Right renal pelvis (tissue), 4 donors: ENCODE data around the gene GALNT17. TPM values are rescaled to one million over a fixed set of nuclear protein-coding genes. Genes with fewer than 3 reads are reported as not detected.
A peak's percentile ranks its signal among the peaks of the same experiment; 100 is the strongest.

Source experiments
- DNase-seq, 4 donors: peaks; one replicate each; pipeline ENCODE4 v3.0.0-alpha.2; 2013; ENCODE audit warnings: low read depth in 4 of 4, low spot score in 3 of 4, missing footprints in 1 of 4
- polyA plus RNA-seq, 4 donors: library from polyadenylated mRNA; unstranded; fragments of 120-200 nt; gene quantifications; one replicate each; pipeline ENCODE4 v1.2.1, GENCODE V29; 2013; ENCODE audit not compliant: insufficient read length in 4 of 4

GALNT17 gene
- polyA plus RNA-seq, 4 donors: 3.6 to 6.0 (median 4.4) TPM

GRCh38 chr7:71485586-71485985 lies 353.6 kb downstream of the GALNT17 start:
- no peak for DNase-seq

GRCh38 chr7:71486414-71486813 lies 354.5 kb downstream of the GALNT17 start:
- no peak for DNase-seq

GRCh38 chr7:71486856-71487628 lies 355.1 kb downstream of the GALNT17 start:
- DNase-seq: no peak

GRCh38 chr7:71488308-71488707 lies 356.4 kb downstream of the GALNT17 start:
- DNase-seq: no peak

GRCh38 chr7:71491336-71491735 lies 359.4 kb downstream of the GALNT17 start:
- peak in 3 of 4 donors; percentile 25 to 32 (median 26) for DNase-seq

- DNase-seq: no peak
Measured at GRCh38 chr7:71495828-71496227, 363.9 kb downstream of the GALNT17 start.

- no peak for DNase-seq
Measured at GRCh38 chr7:71497256-71497946, 365.5 kb downstream of the GALNT17 start.

GRCh38 chr7:71498381-71498780 lies 366.4 kb downstream of the GALNT17 start:
- DNase-seq: no peak

- no peak for DNase-seq
Measured at GRCh38 chr7:71504697-71505441, 372.9 kb downstream of the GALNT17 start.

- no peak for DNase-seq
Measured at GRCh38 chr7:71506822-71507221, 374.9 kb downstream of the GALNT17 start.

GRCh38 chr7:71507680-71508602 lies 376.0 kb downstream of the GALNT17 start:
- DNase-seq: no peak

- DNase-seq: no peak
Measured at GRCh38 chr7:71509381-71509780, 377.4 kb downstream of the GALNT17 start.

GRCh38 chr7:71511361-71511807 lies 379.4 kb downstream of the GALNT17 start:
- DNase-seq: no peak

- no peak for DNase-seq
Measured at GRCh38 chr7:71517940-71518699, 386.2 kb downstream of the GALNT17 start.

- no peak for DNase-seq
Measured at GRCh38 chr7:71518880-71519279, 386.9 kb downstream of the GALNT17 start.

- no peak for DNase-seq
Measured at GRCh38 chr7:71521506-71521905, 389.6 kb downstream of the GALNT17 start.

- DNase-seq: no peak
Measured at GRCh38 chr7:71526106-71526505, 394.2 kb downstream of the GALNT17 start.

- DNase-seq: no peak
Measured at GRCh38 chr7:71527213-71527612, 395.3 kb downstream of the GALNT17 start.

GRCh38 chr7:71535616-71536015 lies 403.7 kb downstream of the GALNT17 start:
- DNase-seq: no peak
